Adrenal gland (tissue), 12 donors: ENCODE measurements around the gene DNAH6. TPM values are rescaled to one million over a fixed set of nuclear protein-coding genes. Genes with fewer than 3 reads are reported as not detected.

ENCODE experiments used
- DNase-seq, 7 donors: peaks; one replicate each; pipeline ENCODE4 v3.0.0-alpha.2; 2019 to 2020
- H3K27ac ChIP-seq, 5 donors: fragments of 200-600 bp; sonication (generic) in 4 of 5; 1 replicate in 3 of 5; 2 replicates in 2 of 5; pipeline versions ENCODE4 v1.5.1 to v1.8.0; 2016 to 2020; ENCODE audit warnings: mild to moderate bottlenecking in 1 of 5
- H3K27me3 ChIP-seq: fragments of 200-600 bp; 2 replicates; pipeline ENCODE4 v1.8.0; 2021
- H3K36me3 ChIP-seq, 2 donors: fragments of 200-600 bp; replicated peaks in 1 of 2; 1 replicate in 1 of 2; 2 replicates in 1 of 2; pipeline versions ENCODE4 v1.5.1 to v1.8.0; 2018 to 2022
- H3K4me1 ChIP-seq, 2 donors: fragments of 200-600 bp; replicated peaks in 1 of 2; 1 replicate in 1 of 2; 2 replicates in 1 of 2; pipeline versions ENCODE4 v1.5.1 to v1.8.0; 2018 to 2021
- H3K4me3 ChIP-seq, 4 donors: fragments of 200-600 bp; sonication (generic) in 3 of 4; one replicate each; pipeline ENCODE4 v1.5.1; 2016 to 2018
- H3K9me3 ChIP-seq, 3 donors: fragments of 200-600 bp; sonication (generic) in 1 of 3; replicated peaks in 1 of 3; 1 replicate in 2 of 3; 2 replicates in 1 of 3; pipeline versions ENCODE4 v1.5.1 to v1.8.0; 2016 to 2021
- POLR2A ChIP-seq, 2 donors: fragments of 450-650 bp; IDR thresholded peaks; one replicate each; pipeline ENCODE4 v1.6.1; 2017; ENCODE audit warnings: antibody characterized with exemption in 2 of 2, mild to moderate bottlenecking in 2 of 2, moderate library complexity in 1 of 2
- WGBS, 4 donors: extraction: QIAGEN DNeasy Blood & Tissue Kit in 2 of 4; methylation state at CpG; one replicate each; pipeline versions ENCODE4 v1.1.5 to v1.1.7; 2013 to 2017; 5-methylcytosine and 5-hydroxymethylcytosine counted together
- intact Hi-C, 2 donors: fragments of 100-400 bp; cut with DNase I; formaldehyde crosslinking; loops; one replicate each; pipeline versions ENCODE4 v1.14.1 to v1.15.0; 2022 to 2023
- polyA plus RNA-seq, 3 donors: library from polyadenylated mRNA; stranded (reverse); fragments of 200-250 nt in 2 of 3; fragments of 350-450 nt in 1 of 3; fragmentation: Illumina TruSeq in 1 of 3; extraction: RNeasy Lipid Tissue Mini Kit (QIAGEN cat#74804) in 1 of 3; gene quantifications; one replicate each; pipeline ENCODE4 v1.2.3, GENCODE V29; 2013 to 2014
- total RNA-seq, 9 donors: library from RNA; depleted of rRNA in 4 of 9; stranded (reverse); fragments of >200 nt in 4 of 9; fragments of 120-200 nt in 1 of 9; fragmentation: NEBNext Ultra II Directional in 1 of 9; extraction: Animal tissue kit (Norgen Biotek cat#: 25700) in 1 of 9; gene quantifications; one replicate each; pipeline versions ENCODE4 v1.1.0 to v1.2.4, GENCODE V29; 2013 to 2023
- TF ChIP-seq, protein P1 (sequence below), 6 experiments: fragments of 450-650 bp in 4 of 6; fragments of 200-600 bp in 2 of 6; sonication (generic) in 1 of 6; IDR thresholded peaks; 1 replicate in 5 of 6; 2 replicates in 1 of 6; pipeline versions ENCODE4 v1.5.1 to v1.8.0; 2016 to 2021; ENCODE audit warnings: antibody characterized with exemption in 6 of 6, mild to moderate bottlenecking in 2 of 6, moderate library complexity in 1 of 6
- donor health status: healthy with polysubstance abuse.
- donor health status: Bipolar disorder and iron deficiency.
- donor health status: DM: yes; HTN: yes; CAD: no.
- donor health status: DM: no; HTN: no; CAD: no.
- donor health status: DM: no; HTN: no; CAD: no.
- donor health status: DM: yes; HTN: yes; CAD: no.

Gene DNAH6
- total and polyA plus RNA-seq, 12 donors, result 0.06 to 0.74 (median 0.28) TPM

DNA sequence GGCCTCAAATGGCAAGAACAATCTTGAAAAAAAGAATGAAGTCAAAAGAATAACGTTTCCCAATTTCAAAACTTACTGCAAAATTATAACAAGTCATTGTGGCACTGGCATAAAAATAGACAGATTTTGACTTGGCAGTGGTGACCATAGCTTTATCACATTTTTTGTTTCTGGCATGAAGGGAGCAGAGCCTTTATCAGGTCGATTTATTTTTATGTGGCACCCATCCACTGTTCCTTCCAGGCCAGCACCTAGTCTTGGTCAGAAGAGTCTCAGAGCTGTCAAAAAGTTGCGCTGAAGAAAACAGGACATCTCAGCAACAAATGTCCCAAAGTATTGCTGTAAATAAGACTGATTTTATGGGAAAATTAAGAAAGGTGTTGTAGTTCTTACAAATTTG lies 272.2 kb downstream of the DNAH6 start:
- Histone ChIP-seq H3K27me3 (no peaks in the 10 kb centered on the region), H3K27ac (no peak overlapping the region), H3K9me3 (no peaks in the 10 kb centered on the region), H3K36me3 (no peaks in the 10 kb centered on the region), H3K4me3 (no peak overlapping the region), H3K4me1 (no peaks in the 10 kb centered on the region)
- DNase-seq, result no peak
- intact Hi-C loops, result no loop called here
- TF ChIP-seq, protein P1, sequence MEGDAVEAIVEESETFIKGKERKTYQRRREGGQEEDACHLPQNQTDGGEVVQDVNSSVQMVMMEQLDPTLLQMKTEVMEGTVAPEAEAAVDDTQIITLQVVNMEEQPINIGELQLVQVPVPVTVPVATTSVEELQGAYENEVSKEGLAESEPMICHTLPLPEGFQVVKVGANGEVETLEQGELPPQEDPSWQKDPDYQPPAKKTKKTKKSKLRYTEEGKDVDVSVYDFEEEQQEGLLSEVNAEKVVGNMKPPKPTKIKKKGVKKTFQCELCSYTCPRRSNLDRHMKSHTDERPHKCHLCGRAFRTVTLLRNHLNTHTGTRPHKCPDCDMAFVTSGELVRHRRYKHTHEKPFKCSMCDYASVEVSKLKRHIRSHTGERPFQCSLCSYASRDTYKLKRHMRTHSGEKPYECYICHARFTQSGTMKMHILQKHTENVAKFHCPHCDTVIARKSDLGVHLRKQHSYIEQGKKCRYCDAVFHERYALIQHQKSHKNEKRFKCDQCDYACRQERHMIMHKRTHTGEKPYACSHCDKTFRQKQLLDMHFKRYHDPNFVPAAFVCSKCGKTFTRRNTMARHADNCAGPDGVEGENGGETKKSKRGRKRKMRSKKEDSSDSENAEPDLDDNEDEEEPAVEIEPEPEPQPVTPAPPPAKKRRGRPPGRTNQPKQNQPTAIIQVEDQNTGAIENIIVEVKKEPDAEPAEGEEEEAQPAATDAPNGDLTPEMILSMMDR (IDR thresholded peaks at IDR 0.05), result no peak
- TF ChIP-seq POLR2A (IDR thresholded peaks at IDR 0.05), result no peak
- 64 to 67% (median 64%) methylated on average over 3 of the region's 3 CpGs for WGBS, 4 donors

DNA sequence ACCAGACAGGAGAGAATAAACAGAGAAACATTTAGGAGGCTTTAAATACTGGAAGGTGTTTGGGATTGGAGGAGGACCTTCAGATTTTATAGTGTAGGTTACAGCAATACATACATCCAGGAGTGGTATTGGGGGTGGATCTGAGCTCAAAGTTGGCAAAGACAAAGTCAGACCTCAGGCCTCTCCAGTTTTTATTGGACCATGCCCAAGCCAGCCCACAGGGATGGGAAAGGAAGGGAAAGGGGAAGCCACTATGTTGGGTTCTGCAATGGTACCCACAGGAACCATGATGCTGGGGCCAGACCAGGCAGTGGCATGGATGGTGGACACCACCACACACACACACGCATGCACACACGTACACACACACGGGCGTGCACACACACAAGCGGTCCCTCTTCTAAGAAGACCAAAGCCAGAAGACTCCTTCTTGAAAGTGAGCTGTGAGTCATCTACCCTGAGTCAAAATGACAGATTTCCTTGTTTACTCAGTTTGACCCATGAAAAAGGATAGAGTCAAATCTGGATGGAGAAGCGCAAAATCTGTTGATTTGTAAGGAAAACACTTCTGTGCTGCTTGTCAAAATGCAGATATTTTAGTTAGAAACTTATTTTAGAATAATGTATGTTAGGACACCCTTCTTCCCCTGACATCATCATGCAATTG lies 276.7 kb downstream of the DNAH6 start:
- WGBS, 4 donors, result 91 to 93% (median 93%) methylated on average over 6 of the region's 6 CpGs
- Histone ChIP-seq H3K27ac (no peak overlapping the region), H3K4me1 (no peaks in the 10 kb centered on the region), H3K4me3 (no peak overlapping the region), H3K36me3 (no peaks in the 10 kb centered on the region), H3K9me3 (no peaks in the 10 kb centered on the region), H3K27me3 (no peaks in the 10 kb centered on the region)
- intact Hi-C loops, result no loop called here
- TF ChIP-seq, protein P1 (IDR thresholded peaks at IDR 0.05), result no peak
- TF ChIP-seq POLR2A (IDR thresholded peaks at IDR 0.05), result no peak
- DNase-seq, result no peak

DNA sequence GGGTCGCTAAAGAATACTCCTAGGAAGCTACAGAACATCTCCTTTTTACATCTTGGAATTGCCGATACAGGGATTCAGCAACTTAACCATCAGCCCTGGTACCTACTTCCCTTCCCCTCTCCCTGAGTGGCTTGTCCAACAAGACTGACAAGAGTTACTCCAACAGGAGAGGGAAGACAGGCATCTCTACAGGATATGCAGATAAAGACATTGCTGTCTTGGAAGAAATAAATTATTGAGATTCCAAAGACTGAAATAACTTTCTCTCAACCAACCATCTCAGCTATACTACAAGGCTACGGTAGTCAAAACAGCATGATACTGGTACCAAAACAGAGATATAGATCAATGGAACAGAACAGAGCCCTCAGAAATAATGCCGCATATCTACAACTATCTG lies 277.3 kb downstream of the DNAH6 start:
- Histone ChIP-seq H3K4me3 (no peak overlapping the region), H3K27ac (no peak overlapping the region), H3K9me3 (no peaks in the 10 kb centered on the region), H3K27me3 (no peaks in the 10 kb centered on the region), H3K4me1 (no peaks in the 10 kb centered on the region), H3K36me3 (no peaks in the 10 kb centered on the region)
- TF ChIP-seq POLR2A (IDR thresholded peaks at IDR 0.05), result no peak
- TF ChIP-seq, protein P1 (IDR thresholded peaks at IDR 0.05), result no peak
- WGBS, 4 donors, result 83 to 90% (median 87%) methylated on average over 3 to 4 of the region's 4 CpGs
- DNase-seq, result no peak
- intact Hi-C loops, result no loop called here

DNA sequence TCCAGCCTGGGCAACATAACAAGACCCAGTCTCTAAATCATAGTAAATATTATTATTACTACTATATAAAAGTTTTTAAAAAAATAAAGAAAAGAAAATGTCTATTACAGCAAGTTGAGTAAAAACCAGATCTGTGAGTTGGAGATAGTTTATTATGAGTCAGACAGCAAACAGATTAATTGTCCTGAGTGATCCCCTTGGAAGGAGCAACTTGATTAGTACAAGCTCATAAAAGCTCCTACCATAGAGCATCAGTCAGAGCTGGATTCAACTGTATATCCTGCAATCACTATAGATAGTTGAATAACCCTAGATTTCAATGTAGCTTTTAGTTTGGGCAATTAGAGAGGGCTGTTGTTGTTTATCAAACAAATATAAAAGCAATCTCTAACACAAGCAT lies 280.5 kb downstream of the DNAH6 start:
- H3K27me3 ChIP-seq, result no peaks in the 10 kb centered on the region
- no peaks in the 10 kb centered on the region for H3K9me3 ChIP-seq
- no peak overlapping the region for H3K27ac ChIP-seq
- no peak for TF ChIP-seq POLR2A (IDR thresholded peaks at IDR 0.05)
- TF ChIP-seq, protein P1 (IDR thresholded peaks at IDR 0.05), result no peak
- no peak overlapping the region for H3K4me3 ChIP-seq
- no peak for DNase-seq
- no peaks in the 10 kb centered on the region for H3K4me1 ChIP-seq
- intact Hi-C loops, result no loop called here
- H3K36me3 ChIP-seq, result no peaks in the 10 kb centered on the region
